Measurements from ENCODE around the gene CELF4.

DNA sequence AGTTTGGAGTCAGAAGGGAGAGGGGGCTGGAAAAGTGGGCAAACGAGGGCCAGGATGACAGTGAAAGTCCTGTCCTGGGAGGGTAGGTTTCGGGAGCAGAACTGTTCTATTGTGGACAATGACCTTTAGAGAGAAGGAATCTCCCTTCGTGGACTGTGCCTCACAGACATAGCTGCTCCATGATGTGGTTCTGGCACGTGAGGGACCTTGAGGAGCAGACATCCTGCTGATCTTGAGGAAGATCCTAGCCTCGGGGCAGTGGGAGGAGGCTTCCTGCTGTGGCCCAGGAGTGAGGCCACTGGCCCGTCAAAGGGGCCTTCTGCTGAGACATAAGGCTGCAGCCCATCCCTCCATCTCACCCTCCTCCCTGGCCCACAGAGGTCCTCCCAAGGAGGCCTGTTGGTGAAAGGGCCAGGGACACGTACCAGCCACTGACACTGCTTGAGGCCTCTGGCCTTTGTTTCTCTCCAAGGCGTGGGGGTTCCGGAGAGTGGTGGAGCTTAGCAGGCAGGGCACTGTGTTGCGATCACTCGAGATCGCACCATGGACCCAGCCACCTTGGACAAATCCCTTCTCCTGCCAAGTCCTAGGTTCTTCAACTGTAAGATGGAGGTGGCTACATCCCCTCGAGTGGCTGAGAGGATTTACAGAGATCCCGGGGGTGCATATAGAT is 167.2 kb downstream of the CELF4 start:
- TF ChIP-seq, protein P1, sequence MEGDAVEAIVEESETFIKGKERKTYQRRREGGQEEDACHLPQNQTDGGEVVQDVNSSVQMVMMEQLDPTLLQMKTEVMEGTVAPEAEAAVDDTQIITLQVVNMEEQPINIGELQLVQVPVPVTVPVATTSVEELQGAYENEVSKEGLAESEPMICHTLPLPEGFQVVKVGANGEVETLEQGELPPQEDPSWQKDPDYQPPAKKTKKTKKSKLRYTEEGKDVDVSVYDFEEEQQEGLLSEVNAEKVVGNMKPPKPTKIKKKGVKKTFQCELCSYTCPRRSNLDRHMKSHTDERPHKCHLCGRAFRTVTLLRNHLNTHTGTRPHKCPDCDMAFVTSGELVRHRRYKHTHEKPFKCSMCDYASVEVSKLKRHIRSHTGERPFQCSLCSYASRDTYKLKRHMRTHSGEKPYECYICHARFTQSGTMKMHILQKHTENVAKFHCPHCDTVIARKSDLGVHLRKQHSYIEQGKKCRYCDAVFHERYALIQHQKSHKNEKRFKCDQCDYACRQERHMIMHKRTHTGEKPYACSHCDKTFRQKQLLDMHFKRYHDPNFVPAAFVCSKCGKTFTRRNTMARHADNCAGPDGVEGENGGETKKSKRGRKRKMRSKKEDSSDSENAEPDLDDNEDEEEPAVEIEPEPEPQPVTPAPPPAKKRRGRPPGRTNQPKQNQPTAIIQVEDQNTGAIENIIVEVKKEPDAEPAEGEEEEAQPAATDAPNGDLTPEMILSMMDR (IDR thresholded peaks at IDR 0.05; ENCODE audit: borderline replicate concordance, extremely low read depth, low read length, poor library complexity, severe bottlenecking), result no peak
- TF ChIP-seq EZH2 (IDR thresholded peaks at IDR 0.05; ENCODE audit: borderline replicate concordance, low read depth, low read length, severe bottlenecking), result no peak

Measured in DND-41 (cell line).